ENCODE data around the gene CNR1.
"Not testable (repeated sequence)": the region's sequence is repeated elsewhere in the genome, so short reads cannot be mapped to it uniquely, and the experiment has no call there.

CNR1 gene

DNA sequence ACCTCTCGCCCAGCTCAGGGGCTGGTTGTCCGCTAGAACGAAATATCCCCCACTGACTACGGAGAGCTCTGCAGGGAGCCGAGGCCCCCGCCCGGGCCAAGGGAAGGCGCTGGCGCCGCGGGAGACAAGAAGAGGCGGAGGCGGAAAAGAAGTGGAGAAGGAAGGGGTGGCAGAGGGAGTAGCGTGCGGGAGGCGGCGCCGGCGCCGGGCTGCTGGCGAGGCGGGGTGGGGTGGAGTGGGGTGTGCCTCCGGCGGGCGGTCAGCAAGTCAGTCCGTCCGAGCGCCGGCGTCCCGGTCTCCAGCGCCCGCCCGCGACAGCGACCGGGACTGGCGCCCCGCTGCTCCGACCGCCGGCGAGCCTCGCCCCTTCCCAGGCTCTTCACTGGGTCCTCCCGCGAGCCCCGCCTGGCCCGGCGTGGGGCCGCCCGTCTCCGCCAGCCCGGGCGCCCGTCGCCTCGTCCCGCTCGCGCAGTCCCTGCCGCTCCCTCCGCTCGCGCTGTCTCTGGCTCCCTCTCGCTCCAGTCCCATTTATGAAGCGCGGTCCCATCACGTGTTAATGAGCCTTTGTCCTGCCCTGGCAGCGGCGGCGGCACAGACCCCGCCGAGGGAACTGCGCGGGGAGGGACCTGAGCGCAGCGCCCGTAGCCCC, at the start of gene CNR1:
CNR1 (minus strand) TSS at position 504 of the 649 bp plus-strand sequence. CDS start 21,073 bp downstream, outside the sequence.
- no peak for DNase-seq

DNA sequence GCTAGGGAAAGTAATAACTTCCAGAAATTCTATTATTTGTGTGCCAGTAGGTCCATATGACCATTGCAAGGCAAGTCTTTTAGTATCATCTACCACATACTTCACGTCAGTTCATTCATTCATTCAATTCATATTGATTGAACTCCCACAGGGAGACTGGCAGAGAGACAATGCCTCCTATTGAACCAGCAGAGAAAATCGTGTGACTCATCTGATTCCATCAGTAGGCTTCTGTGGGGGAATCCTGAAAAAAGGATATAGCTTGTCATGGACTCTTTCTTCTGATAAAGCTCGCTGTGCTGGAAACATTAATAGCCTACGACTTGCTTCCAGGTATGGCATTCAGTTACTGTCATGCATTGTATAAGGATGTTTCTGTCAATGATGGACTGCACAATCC, 45.3 kb upstream of the CNR1 start:
- DNase-seq = no peak

DNA sequence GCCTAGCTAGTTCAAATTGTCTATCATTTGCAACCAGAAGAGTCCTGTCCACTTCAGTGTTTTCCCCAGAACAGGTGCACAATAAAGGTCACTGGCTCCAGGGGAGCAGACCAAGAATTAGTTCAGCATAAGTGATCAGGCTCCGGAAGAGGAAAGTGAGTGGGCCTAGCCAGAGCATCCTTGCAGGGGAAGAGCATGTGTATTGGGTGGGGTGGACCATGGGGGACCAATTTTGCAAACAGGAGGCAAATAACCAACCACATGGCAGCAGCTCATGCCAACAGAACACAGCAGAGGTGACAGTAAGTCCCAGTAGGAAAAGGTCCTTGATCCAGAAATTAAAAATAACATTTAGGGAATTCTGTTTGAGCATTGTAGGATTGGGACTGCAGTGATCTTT, 43.2 kb upstream of the CNR1 start:
- DNase-seq = no peak

DNA sequence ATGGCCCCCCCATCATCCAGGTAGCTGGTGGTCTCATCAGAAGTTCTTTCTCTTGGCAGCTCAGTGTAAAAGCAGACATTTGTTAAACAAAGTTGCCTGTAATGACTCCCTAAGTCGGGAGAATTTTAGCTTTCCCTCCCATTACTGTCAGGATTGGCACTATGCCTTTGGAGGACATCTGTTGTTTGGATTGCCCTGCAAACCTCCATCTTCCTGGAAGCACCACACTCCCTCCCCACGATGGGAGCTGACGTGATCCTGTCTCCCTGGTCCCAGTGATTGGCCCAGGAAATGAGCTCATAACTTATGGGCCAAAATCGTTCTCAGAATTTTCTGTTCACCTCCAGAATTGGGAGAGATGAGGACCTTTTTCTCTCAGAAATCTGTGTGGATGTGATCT, 42.6 kb upstream of the CNR1 start:
- DNase-seq = no peak

DNA sequence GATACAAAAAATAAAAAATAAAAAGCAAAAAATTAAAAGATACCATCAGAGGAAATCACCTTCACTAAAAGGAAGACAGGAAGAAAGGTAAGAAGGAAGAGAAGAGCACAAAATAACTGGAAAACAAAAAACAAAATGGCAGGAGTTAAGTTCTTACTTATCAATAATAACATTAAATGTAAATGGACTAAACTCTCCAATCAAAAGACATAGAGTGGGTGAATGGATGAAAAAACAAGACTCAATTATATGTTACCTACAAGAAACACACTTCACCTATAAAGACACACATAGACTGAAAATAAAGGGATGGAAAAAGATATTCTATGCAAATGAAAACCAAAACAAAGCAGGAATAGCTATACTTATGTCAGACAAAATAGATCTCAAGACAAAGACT, 35.6 kb upstream of the CNR1 start:
- DNase-seq = not testable (repeated sequence)

DNA sequence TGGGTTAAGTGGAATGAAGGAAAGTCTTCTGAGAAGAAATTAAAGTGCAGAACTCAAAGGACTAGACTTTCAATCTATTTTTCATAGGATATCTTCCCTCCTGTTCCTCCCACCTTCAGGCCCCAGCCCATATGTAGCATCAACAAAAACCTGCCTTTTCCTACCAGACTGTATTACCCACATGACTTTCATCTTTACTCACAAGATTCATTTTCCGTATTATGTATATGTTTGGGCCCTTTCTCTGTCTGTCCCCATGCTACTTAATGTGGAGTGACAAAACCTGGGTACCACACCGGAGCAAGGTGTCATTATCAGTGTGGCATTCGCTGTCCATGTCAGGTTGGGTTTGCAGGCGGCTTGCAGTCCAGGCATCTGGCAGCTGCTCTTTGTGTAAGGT, 18.8 kb upstream of the CNR1 start:
- no peak for DNase-seq

DNA sequence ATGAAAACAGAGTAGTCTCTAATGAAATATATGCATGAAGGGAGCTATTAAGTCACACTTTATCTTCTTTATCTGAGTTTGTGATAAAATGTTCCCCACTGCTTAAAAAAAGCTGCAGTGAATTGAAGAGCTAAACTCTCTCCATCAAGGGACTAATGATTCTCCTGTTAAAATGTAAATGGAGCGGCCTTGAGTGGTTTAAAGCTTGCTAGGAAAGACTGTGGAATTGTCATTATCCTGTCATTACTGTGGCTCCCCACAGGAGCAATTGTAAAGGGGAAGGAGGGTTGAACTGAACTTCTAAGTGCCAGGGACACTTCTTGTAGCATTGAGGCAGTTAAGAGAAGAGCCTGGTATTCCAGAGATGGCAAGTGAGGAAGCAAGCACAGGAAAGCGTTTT, 17.3 kb upstream of the CNR1 start:
- no peak for DNase-seq

DNA sequence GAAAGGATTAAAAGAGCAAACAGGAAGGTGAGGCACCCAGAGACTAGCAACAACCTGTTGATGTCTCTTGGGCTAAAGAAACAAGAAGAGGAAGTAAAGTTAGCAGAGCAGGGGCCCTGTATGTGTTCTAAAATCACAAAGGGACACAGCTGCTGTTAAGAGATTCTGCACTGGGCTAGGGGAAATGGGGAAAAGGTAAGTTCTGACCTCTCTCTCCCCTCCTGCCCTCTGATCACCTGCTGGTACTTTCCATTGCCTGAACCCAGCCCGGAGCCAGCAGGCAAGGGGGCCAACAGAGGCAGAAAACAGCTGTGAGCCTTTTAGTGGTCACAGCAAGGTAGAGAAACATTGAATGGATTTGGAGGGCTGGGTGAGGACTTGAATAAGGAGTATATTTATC, 13.5 kb upstream of the CNR1 start:
- no peak for DNase-seq

DNA sequence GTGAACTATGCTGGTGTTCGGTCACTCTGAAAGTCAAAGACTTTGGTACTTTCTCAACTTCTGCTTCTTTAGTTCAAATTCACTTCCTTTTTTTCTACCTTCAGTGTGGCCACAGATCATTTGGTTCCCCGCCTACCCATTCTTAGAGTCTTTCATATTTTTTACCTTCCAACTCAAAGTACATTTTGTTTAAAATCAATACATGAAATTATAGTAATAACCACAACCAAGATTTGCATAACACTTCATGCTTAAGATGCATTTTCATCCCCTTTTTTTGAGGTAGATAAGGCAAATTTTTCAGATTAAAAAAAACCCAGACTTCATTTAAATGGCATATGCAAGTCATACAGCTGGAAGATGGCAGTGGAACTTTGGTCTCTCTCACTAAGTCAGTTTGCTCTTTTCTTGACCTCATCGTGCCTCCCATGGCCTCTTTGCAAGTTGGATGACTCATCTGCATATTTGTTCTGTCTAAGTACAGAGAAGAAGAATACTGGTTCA, 11.9 kb upstream of the CNR1 start:
- DNase-seq = no peak

DNA sequence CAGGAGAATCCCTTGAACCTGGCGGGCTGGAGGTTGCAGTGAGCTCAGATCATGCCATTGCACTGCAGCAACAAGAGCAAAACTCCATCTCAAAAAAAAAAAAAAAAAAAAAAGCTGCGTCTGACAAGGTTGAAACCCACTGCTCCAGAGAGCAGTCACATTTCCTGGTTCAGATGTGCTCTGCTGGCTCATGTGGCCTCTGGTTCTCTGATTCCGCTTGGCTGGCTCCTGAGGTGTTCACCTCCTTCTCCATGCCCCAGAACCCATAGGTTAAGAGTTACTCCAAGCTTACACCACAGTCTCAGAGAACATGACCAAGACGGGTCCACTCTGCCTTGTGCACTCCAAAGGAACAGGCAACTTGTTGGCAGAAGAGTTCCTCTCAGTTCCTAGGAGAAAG, 8.8 kb upstream of the CNR1 start:
- no peak for DNase-seq

DNA sequence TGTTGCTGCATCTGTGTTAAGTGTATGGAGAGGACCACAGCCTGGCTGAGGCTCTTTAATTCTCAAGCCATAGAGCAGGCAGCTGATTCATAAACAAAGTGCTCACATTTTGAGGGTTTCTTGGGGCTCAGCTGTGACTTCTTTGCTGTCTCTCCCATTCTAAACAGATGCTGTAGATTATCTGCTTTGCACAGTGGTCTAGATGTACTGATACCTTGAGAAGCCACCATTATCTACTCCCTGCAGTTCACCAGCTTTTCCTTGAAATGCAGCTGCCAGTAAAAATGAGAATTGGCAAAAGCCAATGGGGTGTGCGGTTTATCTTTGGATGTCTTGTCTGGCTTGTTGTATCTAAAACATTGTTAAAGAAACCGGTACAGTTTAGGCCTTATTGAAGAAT, 5.2 kb upstream of the CNR1 start:
- no peak for DNase-seq

DNA sequence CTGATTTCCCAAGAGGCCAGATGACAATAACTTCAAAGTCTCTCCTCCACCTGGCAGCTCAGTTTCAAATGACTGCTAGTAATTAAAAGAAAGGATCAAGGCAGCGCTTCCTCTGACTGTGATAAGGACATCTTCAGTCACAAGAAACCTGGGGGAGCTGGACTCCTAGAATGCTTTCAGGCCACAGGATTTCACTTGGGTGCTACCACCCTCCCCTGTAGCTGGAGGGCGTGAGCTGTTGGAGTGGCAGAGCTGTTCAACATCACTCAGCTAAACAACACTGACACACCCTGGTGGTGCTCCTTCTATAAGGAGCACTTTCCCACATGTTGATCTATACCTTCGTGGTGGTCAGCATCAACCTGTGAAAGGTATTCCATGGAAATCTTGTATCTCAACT, 2.2 kb upstream of the CNR1 start:
- DNase-seq = no peak

DNA sequence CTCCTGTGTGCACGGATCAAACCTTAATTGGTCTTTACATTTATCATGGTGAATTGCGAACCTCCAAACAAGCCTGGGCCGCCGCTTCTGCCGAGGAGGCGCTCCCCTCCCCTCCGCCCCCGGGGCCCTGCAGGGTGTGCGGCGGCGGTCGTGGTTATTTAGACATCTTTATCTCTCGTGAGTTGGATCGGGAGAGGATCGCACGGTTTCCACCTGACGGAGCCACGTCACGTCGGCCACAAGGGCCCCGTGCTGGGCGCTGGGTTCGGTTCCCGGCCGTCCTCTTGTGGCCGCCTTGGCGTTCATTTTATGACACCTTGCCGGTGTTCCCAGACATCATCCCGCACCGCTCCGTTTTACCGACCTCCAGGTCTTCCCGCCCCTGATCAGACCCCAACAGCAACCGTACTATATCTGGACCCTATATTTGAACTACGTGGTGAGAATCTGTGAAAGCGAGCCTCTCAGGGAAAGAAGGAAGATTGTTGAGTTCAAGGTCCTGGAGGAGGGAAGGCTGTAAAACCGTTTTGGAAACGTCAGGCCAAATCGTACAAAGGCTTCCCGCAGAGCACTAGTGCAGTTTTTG, 1.3 kb upstream of the CNR1 start:
- no peak for DNase-seq

DNA sequence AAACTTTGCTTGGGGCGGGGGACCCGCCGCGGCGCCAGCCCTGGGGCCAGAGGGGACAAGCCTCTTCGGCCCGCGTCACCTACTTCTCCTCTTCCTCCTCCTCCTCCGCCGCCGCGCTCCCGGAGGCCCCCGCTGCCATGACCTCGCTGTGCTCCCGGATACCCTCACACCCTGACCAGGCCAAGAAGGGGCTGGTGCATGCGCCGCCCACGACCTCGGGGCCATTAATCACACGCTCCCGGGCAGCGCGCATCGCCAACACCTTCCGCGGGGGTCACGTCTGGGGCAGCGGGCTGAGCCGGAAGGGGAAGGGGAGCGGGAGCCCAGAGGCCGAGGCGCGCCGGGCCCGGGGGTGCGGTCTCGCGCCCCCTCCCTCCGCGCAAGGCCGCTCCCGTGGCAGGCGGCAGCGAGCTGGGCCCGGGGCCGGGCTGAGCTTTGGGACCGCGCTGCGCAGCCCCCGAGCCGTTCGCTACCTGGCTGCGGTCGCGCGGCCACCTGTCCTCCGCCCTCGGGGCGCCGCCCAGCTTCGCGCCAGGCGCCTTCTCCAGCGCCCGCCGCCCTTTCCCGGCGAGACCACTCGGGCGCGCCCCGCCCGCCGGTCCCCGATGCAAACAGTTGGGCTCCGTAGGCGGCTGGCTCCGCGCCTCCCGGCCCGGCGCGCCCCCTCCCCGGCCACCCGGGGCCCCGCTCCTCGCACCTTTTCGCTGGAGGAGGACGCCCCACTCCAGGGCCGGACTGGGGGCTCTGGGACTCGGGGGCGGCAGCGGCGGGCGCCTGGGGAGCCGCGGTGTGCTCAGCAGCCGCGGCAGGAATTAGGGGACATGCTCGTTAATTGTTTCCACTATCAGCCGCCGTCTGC, 575 bp upstream of the CNR1 start:
- DNase-seq = no peak

DNA sequence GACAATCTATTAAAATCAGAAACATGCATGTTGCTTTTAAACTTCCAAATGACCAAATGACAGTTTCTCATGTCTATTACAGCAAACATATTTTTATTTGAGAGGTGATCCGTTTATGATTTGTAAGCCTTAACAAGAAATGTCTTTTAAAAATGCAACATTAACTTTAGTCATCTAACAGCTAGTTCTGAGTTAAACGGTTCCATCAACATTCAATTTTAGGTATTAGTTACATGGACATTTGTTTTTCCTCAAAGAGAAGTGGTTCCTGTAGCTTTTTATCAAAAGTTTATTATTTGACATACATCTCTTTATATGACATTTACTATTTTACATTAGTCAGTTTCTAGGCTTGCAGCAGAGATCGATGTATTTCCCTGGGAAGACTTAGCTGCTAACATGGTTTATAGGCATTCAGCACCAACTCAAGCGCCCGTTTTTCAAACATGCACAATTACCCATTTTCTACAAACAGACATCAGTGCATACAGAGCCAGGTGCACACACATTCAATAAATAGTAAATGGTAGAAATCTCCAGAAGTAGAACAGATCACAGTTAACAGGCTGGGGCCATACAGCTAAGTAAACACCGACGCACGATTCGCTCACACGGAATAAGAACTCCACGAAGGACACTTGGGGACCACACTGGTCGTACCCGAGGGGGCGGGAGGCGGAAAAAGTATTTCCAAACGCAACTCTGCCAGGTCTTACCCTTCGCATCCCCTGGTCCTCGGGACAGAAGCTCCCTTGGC, 882 bp downstream of the CNR1 start:
- DNase-seq = no peak

DNA sequence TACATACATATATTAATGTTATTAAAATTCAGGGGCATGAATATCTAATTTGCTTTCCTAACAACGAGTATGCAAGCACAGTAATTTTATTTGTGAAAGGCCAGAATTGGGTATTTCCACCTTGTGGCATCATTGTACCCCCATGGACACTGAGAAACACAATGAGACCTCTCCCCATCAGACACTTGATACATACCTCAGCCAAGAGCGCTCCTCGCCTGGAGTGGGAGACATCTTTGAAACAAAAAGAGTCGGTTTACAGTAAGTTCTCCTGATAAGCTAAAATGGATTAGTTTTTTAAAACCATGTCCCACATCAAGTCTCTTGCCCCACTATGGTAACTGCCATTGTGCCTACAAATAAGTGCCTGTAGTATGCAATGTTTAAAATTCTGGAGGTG, 2.1 kb downstream of the CNR1 start:
- DNase-seq = no peak

DNA sequence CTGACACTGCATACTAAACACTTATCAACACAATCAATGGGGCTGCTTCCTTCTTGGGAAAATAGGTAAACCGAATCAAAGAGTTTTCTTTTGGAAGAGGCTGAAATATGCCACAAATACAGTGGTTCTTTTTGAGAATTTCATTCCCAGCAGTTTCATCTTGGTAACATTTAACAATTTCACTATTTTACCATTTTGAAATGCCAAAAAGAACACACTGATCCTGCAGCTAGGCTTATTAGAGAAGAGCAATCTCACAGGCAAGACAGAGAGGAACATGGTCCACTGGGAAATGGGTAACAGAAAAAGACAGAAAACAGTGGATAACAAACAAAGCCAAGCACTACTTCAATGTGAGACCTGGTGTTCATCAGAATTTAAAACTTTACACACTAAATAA, 2.5 kb downstream of the CNR1 start:
- DNase-seq = no peak

DNA sequence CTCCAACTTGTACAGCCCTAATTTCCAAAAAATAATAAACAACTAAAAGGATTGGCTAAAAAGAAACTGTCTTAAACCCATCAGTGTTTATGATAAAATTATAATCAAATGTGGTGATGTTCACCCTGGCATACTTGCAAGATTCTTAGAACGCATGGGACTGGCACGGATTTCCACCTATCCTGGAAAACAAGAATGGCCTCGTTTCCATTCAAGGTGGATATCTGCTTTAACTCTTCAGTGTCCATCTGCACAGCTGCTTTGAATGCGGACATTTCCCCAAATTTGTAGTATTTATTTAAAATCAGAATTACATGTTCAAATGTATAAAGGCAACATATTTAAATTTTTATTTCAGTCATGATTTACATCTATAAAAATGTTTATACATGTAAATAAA, 4.2 kb downstream of the CNR1 start:
- DNase-seq = no peak

DNA sequence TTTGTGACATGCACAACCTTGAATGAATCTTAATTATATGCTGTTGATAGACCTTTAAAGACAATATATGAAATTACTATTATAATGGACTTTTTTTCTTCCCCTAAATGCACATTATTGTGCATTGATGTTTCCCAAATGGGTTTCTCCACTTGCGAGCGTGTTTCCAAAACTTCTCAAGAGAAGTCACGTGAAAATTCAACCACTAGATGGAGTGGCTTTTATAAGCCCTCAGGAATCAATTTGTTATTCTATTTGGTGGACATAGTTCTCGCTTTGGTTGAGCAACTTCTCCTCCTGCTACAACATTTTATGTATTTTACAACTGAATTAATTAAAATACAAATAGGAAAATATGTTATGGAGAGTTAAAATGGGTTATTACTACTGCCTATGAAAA, 9.0 kb downstream of the CNR1 start:
- DNase-seq = no peak

DNA sequence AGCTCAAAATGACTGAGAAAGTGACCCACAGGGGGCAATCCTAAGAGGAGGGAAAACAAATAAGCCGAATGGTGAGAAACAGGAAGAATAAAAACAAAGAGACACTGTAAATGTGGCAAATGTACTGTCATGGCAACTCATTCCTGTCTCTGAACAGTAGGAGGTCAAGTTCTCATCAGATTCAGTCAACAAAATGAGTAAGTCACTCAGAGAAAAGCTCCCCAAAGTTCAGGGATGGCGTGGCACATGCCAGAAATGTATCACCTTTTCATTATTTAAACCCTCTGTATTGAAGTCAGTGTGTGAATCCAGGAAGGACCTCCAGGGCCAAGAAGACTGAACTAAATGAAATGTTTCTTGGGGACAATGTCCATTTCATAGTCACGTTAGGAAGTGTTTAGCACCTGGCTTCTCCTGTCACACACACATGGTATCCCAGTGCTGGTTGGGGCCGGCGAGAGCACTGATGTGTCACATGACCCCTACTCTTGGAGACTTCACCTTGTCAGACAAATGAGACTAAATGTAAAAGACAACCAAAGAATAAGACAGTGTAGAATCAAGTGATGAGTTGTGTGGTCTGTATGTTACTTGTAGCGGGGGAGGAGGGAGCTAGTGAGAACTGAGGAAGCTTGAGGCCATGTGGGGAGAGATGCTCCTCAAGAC, 20.7 kb downstream of the CNR1 start:
- DNase-seq = no peak

DNA sequence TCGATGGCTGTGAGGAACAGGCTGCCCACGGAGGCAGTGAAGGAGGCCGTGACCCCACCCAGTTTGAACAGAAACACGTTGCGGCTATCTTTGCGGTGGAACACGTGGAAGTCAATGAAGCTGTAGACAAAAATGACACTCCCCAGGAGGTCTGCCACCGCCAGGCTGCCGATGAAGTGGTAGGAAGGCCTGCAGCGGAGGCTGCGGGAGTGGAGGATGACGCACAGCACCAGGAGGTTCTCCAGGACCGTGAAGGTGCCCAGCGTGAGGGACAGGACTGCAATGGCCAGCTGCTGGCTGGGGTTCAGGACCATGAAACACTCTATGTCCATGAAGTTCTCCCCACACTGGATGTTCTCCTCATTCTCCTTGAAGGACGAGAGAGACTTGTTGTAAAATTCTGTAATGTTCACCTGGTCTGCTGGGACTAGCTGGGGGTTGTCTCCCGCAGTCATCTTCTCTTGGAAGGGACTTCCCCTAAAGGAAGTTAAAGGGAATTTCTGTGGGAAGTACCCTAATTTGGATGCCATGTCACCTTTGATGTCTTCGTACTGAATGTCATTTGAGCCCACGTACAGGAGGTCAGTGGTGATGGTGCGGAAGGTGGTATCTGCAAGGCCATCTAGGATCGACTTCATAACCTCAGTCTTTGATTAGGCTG, 21.4 kb downstream of the CNR1 start:
- DNase-seq = no peak

Data from CD4-positive, alpha-beta T cell treated with Interleukin-17A for 4 hours (primary cell).